Activated CD4-positive, alpha-beta T cell treated with anti-CD3 and anti-CD28 coated beads, Interleukin-2, amount 10 ng/mL, durations not matched to agents 7 days and 5 days (primary cell): ENCODE data around the gene HSPBP1. TPM values are rescaled to one million over a fixed set of nuclear protein-coding genes. Genes with fewer than 3 reads are reported as not detected.

ENCODE experiments used
- CTCF ChIA-PET: fragments of 350-600 bp; sonication (Branson Sonifier 250); formaldehyde crosslinking; loops from one replicate; lab custom pipeline; 2021; ENCODE audit warnings: antibody characterized with exemption; lab: Charles Lee
- POLR2A ChIA-PET: fragments of 350-600 bp; sonication (Branson Sonifier 250); formaldehyde crosslinking; loops from one replicate; lab custom pipeline; 2021; ENCODE audit warnings: antibody characterized with exemption; lab: Charles Lee
- DNase-seq: peaks from one replicate; pipeline ENCODE4 v3.0.0-alpha.2; 2020
- H3K27ac Mint-ChIP-seq: one replicate; pipeline ENCODE4 v1.8.0; 2021; ENCODE audit warnings: mild to moderate bottlenecking, moderate library complexity, mixed read lengths
- H3K27me3 Mint-ChIP-seq: one replicate; pipeline ENCODE4 v1.8.0; 2021; ENCODE audit warnings: mixed read lengths
- H3K36me3 Mint-ChIP-seq: one replicate; pipeline ENCODE4 v1.8.0; 2021; ENCODE audit warnings: low read depth, mixed read lengths
- H3K4me1 Mint-ChIP-seq: one replicate; pipeline ENCODE4 v1.8.0; 2021; ENCODE audit warnings: mixed read lengths
- H3K4me3 Mint-ChIP-seq: one replicate; pipeline ENCODE4 v1.8.0; 2021; ENCODE audit warnings: mild to moderate bottlenecking, moderate library complexity, mixed read lengths
- H3K9me3 Mint-ChIP-seq: one replicate; pipeline ENCODE4 v1.8.0; 2021; ENCODE audit warnings: mixed read lengths
- total RNA-seq, 2 experiments: library from RNA; stranded (reverse); gene quantifications; one replicate each; pipeline ENCODE4 v1.2.3, GENCODE V29; 2021

Gene HSPBP1
- total RNA-seq, 2 experiments from 2014 or later, result 23.1 to 26.9 TPM

DNA sequence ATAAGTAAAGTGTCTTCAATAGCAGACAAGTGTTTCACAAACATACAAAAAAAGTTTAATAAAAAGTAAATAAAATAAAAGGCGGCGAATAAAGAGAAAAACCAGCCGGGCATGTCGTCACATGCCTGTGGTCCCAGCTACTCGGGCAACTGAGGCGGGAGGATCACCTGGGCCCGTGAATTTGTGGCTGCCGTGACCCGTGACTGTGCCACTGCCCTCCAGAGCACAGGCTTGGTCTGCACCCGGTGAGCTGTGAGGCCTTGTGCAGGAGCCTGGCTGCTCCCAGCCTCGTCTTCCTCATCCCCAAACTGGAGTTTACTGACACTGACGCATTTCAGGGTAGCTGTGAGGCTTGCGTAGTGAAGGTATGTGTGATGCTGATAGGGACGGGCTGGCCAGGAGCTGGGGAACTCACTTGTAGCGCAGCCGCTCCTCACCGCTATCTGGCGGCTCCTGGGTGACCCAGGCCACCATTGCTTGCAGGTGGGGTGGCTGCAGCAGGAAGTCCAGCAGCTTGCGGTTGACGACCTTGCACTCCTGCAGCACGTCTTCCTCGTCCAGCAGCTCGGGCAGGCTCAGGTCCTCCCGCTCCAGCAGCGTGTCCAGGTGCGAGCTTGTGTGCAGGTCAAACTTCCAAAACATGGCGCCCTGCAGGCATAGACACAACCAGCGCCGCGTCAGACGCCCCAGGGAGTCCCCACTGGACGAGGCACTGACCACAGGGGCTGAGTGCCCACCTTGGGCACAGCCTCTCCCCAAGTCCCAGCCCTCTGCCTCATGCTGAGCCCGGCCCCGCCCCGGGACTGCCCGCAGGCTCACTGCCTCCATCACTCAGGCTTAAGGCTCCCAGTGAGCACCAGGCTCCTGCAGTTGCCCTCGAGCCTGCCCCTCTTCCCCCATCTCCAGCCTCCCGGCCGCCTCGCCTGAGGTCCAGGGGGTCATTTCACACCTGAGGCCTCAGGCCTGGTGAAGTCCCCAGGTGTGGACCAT, 33.2 kb downstream of the HSPBP1 start:
- no peak for DNase-seq
- POLR2A ChIA-PET, result no interaction called here
- Mint-ChIP-seq H3K4me1 (peaks cover 29% of the 10 kb centered on the region), H3K36me3 (peaks cover 40% of the 10 kb centered on the region), H3K27ac (no peak overlapping the region), H3K4me3 (no peak overlapping the region), H3K27me3 (no peaks in the 10 kb centered on the region), H3K9me3 (no peaks in the 10 kb centered on the region)
- CTCF ChIA-PET, result interaction anchor here (0.7 to 1.7 kb wide), 2 partner anchors 11 to 55 kb away, joined by 3 to 5 read pairs; no protein-coding TSS in a partner anchor

DNA sequence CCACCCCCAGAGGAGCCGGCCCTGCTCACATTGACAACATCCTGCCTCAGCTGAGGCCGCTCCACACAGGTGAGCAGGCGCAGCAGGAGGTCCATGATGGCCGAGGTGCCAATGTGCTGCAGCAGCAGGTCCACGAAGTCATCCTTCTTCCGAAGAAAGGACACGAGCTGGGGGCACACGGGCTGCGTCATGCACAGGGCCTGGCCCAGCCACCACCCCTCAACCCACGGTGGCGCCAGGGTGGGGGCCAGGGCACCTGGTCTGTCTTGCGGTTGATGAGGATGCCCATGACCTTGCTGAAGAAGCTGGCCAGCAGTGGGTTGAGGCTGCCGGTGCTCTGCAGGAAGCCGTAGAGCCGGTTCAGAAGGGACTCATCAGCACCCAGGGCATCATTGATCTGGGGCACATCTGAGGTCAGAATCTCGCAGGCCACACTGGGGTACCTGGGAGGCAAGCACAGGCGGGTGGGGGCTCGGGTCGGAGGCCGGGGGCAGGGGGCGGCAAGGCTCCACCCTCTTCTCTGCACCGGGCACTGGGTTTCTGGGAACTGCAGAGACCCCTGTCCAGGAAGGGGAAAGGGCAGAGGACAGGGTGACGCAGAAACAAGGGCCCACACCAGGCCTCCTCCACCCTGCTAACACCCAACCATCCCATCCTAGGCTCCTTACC, 34.5 kb downstream of the HSPBP1 start:
- H3K9me3 Mint-ChIP-seq, result no peaks in the 10 kb centered on the region
- peaks cover 32% of the 10 kb centered on the region for H3K36me3 Mint-ChIP-seq
- CTCF ChIA-PET, result interaction anchor here (0.6 to 1.7 kb wide), 3 partner anchors 9 to 22 kb away, joined by 3 to 5 read pairs (median 4); no protein-coding TSS in a partner anchor
- POLR2A ChIA-PET, result no interaction called here
- no peak for DNase-seq
- H3K4me3 Mint-ChIP-seq, result no peak overlapping the region
- no peak overlapping the region for H3K27ac Mint-ChIP-seq
- H3K4me1 Mint-ChIP-seq, result peaks cover 15% of the 10 kb centered on the region
- H3K27me3 Mint-ChIP-seq, result no peaks in the 10 kb centered on the region

DNA sequence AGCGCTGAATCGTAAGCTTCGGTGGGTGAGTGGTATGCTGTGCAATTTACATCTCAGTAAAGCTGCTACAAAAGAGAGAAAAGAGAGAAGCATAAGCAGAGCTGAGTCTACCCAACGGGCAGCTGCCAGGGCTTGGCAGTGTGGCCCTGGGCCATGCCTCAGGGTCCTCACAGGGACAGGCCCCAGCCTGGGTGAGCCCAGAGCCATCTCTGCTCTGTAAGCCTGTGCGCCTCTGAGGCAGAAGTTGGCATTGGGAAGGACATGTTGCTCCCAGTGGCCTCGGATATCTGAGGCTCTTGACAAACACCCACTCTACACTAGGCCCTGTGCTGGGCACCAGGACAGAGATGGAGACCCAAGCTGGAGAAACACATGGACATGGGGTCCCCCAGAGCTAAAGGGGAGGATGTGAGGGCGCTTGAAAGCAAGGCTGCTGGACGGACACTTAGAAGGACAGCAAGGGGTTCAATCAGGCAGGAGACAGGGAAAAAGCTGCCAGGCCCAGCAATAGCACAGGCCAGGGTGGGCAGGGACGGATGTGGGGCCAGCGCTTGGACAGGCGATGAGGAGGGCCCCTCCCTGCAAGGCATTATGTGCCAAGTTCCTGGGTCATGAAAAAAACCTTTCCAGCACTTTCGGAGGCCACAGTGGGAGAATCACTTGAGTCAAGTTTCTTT, 35.8 kb downstream of the HSPBP1 start:
- Mint-ChIP-seq H3K4me1 (peaks cover 14% of the 10 kb centered on the region), H3K27me3 (no peaks in the 10 kb centered on the region), H3K27ac (no peak overlapping the region), H3K36me3 (peaks cover 38% of the 10 kb centered on the region), H3K4me3 (no peak overlapping the region), H3K9me3 (no peaks in the 10 kb centered on the region)
- no peak for DNase-seq
- ChIA-PET POLR2A (no interaction called here), CTCF (interaction anchor here (0.6 to 1.6 kb wide), 4 partner anchors 11 to 207 kb away, joined by 3 to 5 read pairs (median 4); no protein-coding TSS in a partner anchor)

DNA sequence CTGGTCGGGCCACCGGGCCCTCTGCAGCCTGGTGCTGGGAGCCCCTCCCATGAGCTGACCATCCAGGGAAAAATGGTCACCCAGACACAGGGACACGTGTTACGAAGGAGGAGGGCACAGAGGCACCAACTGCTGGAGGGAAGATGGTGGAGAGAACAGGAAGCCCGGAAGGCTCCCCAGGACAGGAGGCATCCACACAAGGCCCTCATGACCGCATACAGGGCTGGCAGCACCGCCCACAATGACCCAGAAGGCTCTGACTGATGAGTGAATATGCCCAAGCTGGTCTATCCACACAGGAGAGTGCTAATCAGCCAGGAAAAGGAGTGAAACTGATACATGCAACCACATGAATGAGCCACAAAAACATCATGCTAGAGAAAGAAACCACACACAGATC, 37.4 kb downstream of the HSPBP1 start:
- ChIA-PET CTCF (interaction anchor here (1.3 kb wide), 1 partner anchor 12 kb away, joined by 3 read pairs; no protein-coding TSS in a partner anchor), POLR2A (no interaction called here)
- peaks cover 3% of the 10 kb centered on the region for H3K4me1 Mint-ChIP-seq
- peaks cover 41% of the 10 kb centered on the region for H3K36me3 Mint-ChIP-seq
- no peak for DNase-seq
- H3K4me3 Mint-ChIP-seq, result no peak overlapping the region
- H3K9me3 Mint-ChIP-seq, result no peaks in the 10 kb centered on the region
- H3K27ac Mint-ChIP-seq, result peak overlapping the region; percentile 76
- no peaks in the 10 kb centered on the region for H3K27me3 Mint-ChIP-seq

DNA sequence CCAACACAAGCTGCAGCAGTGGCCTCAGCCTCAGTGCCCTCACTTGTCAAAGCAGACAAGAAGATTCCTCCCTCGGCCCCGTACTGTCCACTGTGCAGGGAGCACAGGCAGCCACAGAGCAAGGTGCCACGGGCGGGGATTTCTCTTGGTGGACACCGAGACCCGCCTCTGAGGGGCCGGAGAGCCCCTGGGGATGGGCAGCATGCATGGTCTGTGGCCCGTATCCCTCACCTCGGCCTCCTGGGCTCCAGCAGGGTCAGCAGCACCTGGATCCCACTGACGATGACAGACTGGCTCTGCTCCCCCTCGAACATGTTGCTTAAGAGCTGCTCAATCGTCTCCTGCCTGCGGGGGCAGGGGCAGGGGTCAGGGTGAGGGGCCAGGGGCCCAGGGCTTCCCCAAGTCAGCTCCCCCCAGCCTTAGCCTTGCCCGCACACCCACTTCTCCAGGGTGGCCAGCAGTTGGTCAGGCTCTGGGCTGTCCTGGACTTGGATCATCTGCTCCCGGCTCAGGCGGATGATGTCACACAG, 37.9 kb downstream of the HSPBP1 start:
- no peaks in the 10 kb centered on the region for H3K27me3 Mint-ChIP-seq
- CTCF ChIA-PET, result interaction anchor here (1.7 kb wide), 1 partner anchor 10 kb away, joined by 3 read pairs; no protein-coding TSS in a partner anchor
- H3K4me1 Mint-ChIP-seq, result peaks cover 3% of the 10 kb centered on the region
- no peak overlapping the region for H3K27ac Mint-ChIP-seq
- no peaks in the 10 kb centered on the region for H3K9me3 Mint-ChIP-seq
- H3K36me3 Mint-ChIP-seq, result peaks cover 46% of the 10 kb centered on the region
- no peak overlapping the region for H3K4me3 Mint-ChIP-seq
- DNase-seq, result no peak
- POLR2A ChIA-PET, result no interaction called here

DNA sequence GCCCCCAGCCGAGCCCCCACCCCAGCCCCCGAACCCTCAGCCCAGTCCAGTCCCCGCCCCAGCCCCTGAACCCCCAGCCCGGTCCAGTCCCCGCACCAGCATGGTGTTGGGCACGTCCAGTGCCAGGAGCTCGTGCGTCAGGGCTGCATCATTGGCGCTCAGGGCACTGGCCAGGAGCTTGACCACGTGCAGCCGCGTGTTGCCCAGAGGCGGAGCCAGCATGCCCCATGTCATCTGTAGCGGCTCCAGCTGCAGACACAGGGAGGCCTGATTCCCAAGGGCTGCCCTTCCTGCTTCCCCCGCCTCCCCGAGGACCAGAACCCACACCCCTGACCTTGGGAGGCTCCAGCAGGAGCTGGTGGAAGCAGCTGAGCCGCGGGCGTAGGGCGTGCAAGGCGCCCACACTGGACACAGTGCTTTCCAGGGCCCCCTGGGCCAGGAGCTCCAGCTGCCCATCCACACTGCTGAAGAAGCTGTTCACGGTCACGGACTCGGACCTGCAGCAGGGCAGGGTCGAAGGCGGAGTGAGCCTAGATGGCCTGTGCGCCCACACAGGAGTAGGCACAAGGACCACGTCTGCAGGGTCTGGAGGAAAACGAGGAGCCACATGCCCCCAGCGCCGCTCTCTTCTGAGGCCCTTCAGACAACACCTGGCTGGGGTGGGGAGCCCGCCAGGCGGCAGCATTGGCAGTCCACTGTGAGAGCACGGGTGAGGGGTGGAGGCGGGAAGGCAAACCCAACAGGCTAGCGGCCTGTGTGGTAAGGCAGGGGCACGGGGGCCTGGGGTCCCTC, 38.6 kb downstream of the HSPBP1 start:
- H3K27ac Mint-ChIP-seq, result no peak overlapping the region
- DNase-seq, result no peak
- POLR2A ChIA-PET, result no interaction called here
- H3K4me3 Mint-ChIP-seq, result no peak overlapping the region
- peaks cover 3% of the 10 kb centered on the region for H3K4me1 Mint-ChIP-seq
- no peaks in the 10 kb centered on the region for H3K9me3 Mint-ChIP-seq
- H3K27me3 Mint-ChIP-seq, result no peaks in the 10 kb centered on the region
- H3K36me3 Mint-ChIP-seq, result peaks cover 53% of the 10 kb centered on the region
- CTCF ChIA-PET, result interaction anchor here (1.7 kb wide), 1 partner anchor 10 kb away, joined by 3 read pairs; no protein-coding TSS in a partner anchor

DNA sequence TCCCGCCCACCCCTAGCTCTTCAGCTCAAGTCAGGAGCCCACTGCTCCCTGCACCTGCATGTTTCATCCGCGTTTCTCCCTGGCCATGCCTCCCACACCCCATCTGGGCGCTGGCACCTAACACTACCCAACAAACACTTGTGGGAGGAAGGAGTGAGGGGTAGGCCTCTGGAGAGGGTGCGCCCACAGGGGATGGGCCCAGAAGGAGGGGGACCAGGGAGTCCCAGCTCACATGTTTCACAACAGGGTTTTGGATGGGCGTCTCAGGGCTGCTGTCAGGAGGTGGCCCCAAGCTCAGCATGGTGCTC, 39.2 kb downstream of the HSPBP1 start:
- Mint-ChIP-seq H3K9me3 (no peaks in the 10 kb centered on the region), H3K27me3 (no peaks in the 10 kb centered on the region), H3K36me3 (peaks cover 56% of the 10 kb centered on the region), H3K4me3 (no peak overlapping the region), H3K27ac (no peak overlapping the region), H3K4me1 (peaks cover 5% of the 10 kb centered on the region)
- POLR2A ChIA-PET, result no interaction called here
- no peak for DNase-seq
- CTCF ChIA-PET, result interaction anchor here (0.9 to 1.7 kb wide), 2 partner anchors 11 to 21 kb away, joined by 3 to 4 read pairs; no protein-coding TSS in a partner anchor

DNA sequence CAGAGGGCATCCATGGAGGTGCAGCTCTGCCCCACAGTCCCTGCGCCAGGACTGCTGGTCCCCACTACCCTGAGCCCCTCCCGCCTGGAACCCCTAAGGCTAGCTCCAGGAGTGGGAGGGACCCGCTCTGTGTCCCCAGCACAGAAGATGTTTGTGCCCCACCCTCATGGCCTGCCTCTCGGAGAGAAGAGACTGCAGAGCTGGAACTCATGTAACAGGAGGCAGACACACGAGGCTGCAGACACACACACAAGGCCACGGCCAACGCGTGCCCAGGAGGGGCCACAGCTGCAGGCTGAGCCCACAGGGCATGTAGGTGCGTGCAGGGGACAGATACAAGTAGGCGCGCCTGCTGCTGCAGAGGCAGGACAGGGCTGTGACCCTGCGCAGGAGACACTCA, 40.9 kb downstream of the HSPBP1 start:
- H3K27ac Mint-ChIP-seq, result no peak overlapping the region
- DNase-seq, result no peak
- H3K9me3 Mint-ChIP-seq, result no peaks in the 10 kb centered on the region
- H3K36me3 Mint-ChIP-seq, result peaks cover 66% of the 10 kb centered on the region
- CTCF ChIA-PET, result no interaction called here
- no peaks in the 10 kb centered on the region for H3K27me3 Mint-ChIP-seq
- POLR2A ChIA-PET, result interaction anchor here (0.5 kb wide), 1 partner anchor 181 kb away, joined by 4 read pairs; no protein-coding TSS in a partner anchor
- peaks cover 5% of the 10 kb centered on the region for H3K4me1 Mint-ChIP-seq
- no peak overlapping the region for H3K4me3 Mint-ChIP-seq

DNA sequence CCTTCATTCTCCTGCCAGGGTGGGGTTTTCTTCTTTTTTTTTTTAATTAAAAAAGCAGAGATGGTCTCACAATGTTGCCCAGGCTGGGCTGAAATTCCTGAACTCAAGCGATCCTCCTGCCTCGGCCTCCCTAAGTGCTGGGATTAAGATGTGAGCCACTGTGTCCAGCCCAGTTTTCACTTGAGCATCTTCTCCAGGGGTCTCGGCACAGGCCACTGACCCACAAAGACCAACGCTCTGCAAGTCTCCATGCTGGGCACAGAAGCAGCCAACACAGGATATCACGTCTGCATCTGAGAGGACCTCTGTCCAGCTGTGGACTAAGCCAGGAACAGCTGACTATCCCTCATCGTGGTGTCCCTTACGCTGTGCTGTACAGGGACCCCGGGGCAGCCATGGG, 41.9 kb downstream of the HSPBP1 start:
- POLR2A ChIA-PET, result no interaction called here
- Mint-ChIP-seq H3K4me1 (peaks cover 5% of the 10 kb centered on the region), H3K27ac (no peak overlapping the region), H3K9me3 (no peaks in the 10 kb centered on the region), H3K27me3 (no peaks in the 10 kb centered on the region), H3K4me3 (no peak overlapping the region), H3K36me3 (peaks cover 58% of the 10 kb centered on the region)
- CTCF ChIA-PET, result interaction anchor here (0.5 to 0.6 kb wide), 2 partner anchors 19 to 109 kb away, joined by 3 read pairs; no protein-coding TSS in a partner anchor
- DNase-seq, result no peak

DNA sequence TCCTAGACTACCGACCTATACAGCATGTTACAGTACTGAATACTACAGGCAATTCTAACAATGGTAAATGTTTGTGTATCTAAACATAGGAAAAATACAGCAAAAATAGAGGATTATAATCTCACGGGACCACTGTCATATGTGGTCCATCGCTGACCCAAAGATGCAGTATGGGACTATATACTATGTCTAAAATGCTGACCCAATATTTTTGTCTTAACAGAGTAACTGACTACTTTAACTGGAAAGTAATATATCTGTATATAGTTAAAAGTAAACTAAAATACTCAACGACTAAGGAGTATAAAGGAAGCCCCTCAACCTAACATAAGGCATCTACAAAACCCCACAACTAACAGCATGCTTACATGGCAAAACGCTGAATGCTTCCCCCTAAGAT, 46.9 kb downstream of the HSPBP1 start:
- H3K27me3 Mint-ChIP-seq, result no peaks in the 10 kb centered on the region
- H3K4me3 Mint-ChIP-seq, result no peak overlapping the region
- H3K9me3 Mint-ChIP-seq, result no peaks in the 10 kb centered on the region
- no peak for DNase-seq
- peaks cover 51% of the 10 kb centered on the region for H3K36me3 Mint-ChIP-seq
- POLR2A ChIA-PET, result no interaction called here
- no peak overlapping the region for H3K27ac Mint-ChIP-seq
- H3K4me1 Mint-ChIP-seq, result peaks cover 2% of the 10 kb centered on the region
- CTCF ChIA-PET, result no interaction called here

DNA sequence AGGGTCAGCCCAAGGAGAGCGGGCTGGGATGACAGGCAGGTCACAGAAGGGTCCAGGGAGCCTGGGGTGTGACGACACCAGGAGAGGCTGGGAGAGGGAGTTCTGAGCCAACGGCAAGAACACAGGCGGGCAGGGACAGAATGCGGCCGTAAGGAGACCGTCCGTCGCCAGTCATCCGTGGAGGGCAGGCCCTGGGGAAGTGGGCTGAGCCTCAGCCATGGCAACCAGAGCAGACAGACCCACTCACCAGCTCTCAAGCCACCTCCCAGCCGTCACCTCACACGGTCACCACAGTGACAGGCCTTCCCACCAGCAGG, 47.7 kb downstream of the HSPBP1 start:
- ChIA-PET POLR2A (no interaction called here), CTCF (no interaction called here)
- Mint-ChIP-seq H3K36me3 (peaks cover 49% of the 10 kb centered on the region), H3K9me3 (no peaks in the 10 kb centered on the region), H3K4me1 (peaks cover 2% of the 10 kb centered on the region), H3K4me3 (no peak overlapping the region), H3K27ac (no peak overlapping the region), H3K27me3 (no peaks in the 10 kb centered on the region)
- no peak for DNase-seq
